Bronchial epithelial cell (primary cell): ENCODE measurements around the gene PARP6. TPM values are rescaled to one million over a fixed set of nuclear protein-coding genes. Genes with fewer than 3 reads are reported as not detected.

ENCODE experiments used
- DNase-seq: peaks from one replicate; pipeline ENCODE4 v3.0.0-alpha.2; 2010; ENCODE audit warnings: low read depth
- FAIRE-seq: peaks from 2 replicates; lab custom pipeline; 2011; peaks lifted over from hg19 to GRCh38; lab: Jason Lieb, UNC
- H3K27me3 ChIP-seq: 2 replicates; pipeline ENCODE4 v1.5.1; 2011; ENCODE audit warnings: low read length; ENCODE audit not compliant: control insufficient read depth, insufficient read depth
- H3K36me3 ChIP-seq: 2 replicates; pipeline ENCODE4 v1.5.1; 2011; ENCODE audit warnings: low read length; ENCODE audit not compliant: control insufficient read depth, insufficient read depth
- H3K4me3 ChIP-seq: 2 replicates; pipeline ENCODE4 v1.5.1; 2011; ENCODE audit warnings: mild to moderate bottlenecking, low read depth, low read length, control low read depth
- CTCF ChIP-seq: IDR thresholded peaks from 2 replicates; pipeline ENCODE4 v1.5.1; 2011; ENCODE audit warnings: mild to moderate bottlenecking, moderate library complexity, low read length, control low read depth, inconsistent platforms; ENCODE audit not compliant: insufficient read depth, severe bottlenecking
- total RNA-seq: library from RNA; depleted of rRNA; stranded (reverse); fragments of >200 nt; gene quantifications from 2 replicates; pipeline ENCODE4 v1.2.1, GENCODE V29; 2014

Gene PARP6
- total RNA-seq, 1 donor from 2014 or later, result 17.6 TPM

DNA sequence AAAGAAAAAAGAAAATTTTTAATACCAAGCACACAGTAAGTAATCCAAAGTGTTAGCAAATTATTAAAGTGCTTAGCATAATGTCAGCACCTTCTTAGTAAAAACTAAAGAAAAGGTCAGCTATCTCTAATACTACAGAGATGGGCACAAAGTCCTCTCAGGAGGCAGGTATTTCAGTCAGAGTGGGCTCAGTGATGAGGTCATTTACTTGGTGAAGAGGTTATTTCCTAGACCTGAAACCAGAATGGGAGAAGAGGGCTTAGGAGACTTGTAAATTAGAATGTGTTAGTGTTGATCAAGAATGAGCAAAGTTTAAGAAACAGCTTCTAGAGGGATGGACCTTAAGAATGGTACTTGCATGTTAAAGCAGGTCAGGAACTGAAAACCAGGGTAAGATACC is 32.7 kb downstream of the PARP6 start:
- FAIRE-seq (no peak), DNase-seq (no peak)
- Histone ChIP-seq H3K36me3 (peaks cover 10% of the 10 kb centered on the region), H3K4me3 (no peak overlapping the region), H3K27me3 (no peaks in the 10 kb centered on the region)
- TF ChIP-seq CTCF, result no peak

DNA sequence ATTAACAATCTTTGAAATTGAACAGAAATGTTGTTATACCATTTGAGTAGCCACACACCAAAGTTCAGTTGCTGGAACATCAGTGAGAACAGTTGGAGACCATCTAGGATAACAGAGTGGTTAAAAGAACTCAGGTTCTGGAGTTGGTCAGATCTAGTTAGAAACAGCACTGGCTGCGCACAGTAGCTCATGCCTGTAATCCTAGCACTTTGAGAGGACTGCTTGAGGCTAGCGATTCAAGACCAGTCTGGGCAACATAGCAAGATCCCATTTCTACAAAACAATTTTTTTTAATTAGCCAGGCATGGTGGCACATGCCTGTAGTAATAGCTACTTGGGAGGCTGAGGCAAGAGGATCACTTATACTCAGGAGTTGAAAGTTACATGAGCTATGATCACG is 33.8 kb downstream of the PARP6 start:
- DNase-seq, result no peak
- TF ChIP-seq CTCF, result no peak
- peaks cover 10% of the 10 kb centered on the region for H3K36me3 ChIP-seq
- FAIRE-seq, result no peak
- H3K27me3 ChIP-seq, result no peaks in the 10 kb centered on the region
- H3K4me3 ChIP-seq, result no peak overlapping the region

DNA sequence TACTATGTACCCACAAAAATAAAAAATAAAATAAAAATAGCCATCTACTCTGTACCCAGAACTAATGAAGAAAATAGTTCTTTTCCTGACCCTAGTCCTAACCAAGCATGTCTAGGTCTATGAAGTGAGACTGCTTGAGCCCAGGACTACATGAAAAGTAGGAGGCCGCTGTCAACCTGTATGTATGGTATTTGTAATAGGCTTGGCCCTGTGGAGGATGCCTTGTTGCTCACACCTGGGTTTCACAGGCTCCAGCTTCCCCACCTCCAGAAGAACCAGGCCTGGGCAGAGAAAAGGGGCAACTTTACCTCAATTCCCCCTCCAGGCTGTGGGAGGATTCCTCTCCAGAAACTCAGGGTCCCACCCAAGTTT is 34.5 kb downstream of the PARP6 start:
- Histone ChIP-seq H3K4me3 (no peak overlapping the region), H3K36me3 (peaks cover 10% of the 10 kb centered on the region), H3K27me3 (no peaks in the 10 kb centered on the region)
- no peak for TF ChIP-seq CTCF
- FAIRE-seq (no peak), DNase-seq (peak; percentile 49)

- no peaks in the 10 kb centered on the region for H3K27me3 ChIP-seq
- DNase-seq (peak; percentile 98), FAIRE-seq (peak; percentile 84)
- H3K36me3 ChIP-seq, result peaks cover 8% of the 10 kb centered on the region
- TF ChIP-seq CTCF, result no peak
- H3K4me3 ChIP-seq, result no peak overlapping the region
These were observed 35.1 kb downstream of the PARP6 start for GRCh38 chr15:72237029-72237852.

GRCh38 chr15:72236381-72237003 is 35.9 kb downstream of the PARP6 start:
- FAIRE-seq, result no peak
- Histone ChIP-seq H3K4me3 (no peak overlapping the region), H3K27me3 (no peaks in the 10 kb centered on the region), H3K36me3 (peaks cover 4% of the 10 kb centered on the region)
- no peak for TF ChIP-seq CTCF
- no peak for DNase-seq
